ENCODE data around the gene OCRL.
A peak's percentile ranks its signal among the peaks of the same experiment; 100 is the strongest.

- TF ChIP-seq EZH2 (IDR thresholded peaks at IDR 0.05; ENCODE audit: borderline replicate concordance, insufficient read depth, low read depth, low read length, poor library complexity, severe bottlenecking) = no peak
- TF ChIP-seq CTCF (IDR thresholded peaks at IDR 0.05) = peak; percentile 67
These were observed 60.9 kb downstream of the OCRL start for GRCh38 chrX:129600981-129601424.
